GM10847 (cell line): Measurements from ENCODE around the gene SSPN.

ENCODE experiments used
- POLR2A ChIP-seq: IDR thresholded peaks from 2 replicates; pipeline ENCODE4 v1.6.1; 2011; ENCODE audit not compliant: insufficient read length; ENCODE audit errors: extremely low read depth

SSPN gene

DNA sequence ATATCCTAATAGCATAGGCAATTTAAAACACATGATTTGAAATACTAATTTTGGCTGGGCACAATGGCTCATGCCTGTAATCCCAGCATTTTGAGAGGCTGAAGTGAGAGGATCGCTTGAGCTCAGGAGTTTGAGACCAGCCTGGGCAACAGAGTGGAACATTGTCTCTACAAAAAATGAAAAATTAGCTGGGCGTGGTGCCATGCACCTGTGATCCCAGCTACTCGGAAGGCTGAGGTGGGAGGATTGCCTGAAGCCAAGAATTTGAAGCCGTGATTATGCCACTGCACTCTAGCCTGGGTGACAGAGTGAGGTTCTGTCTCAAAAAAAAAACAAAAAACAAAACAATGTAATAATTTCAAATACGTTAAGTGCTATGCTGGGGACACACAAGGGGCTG is 83.3 kb downstream of the SSPN start:
- no peak for TF ChIP-seq POLR2A

DNA sequence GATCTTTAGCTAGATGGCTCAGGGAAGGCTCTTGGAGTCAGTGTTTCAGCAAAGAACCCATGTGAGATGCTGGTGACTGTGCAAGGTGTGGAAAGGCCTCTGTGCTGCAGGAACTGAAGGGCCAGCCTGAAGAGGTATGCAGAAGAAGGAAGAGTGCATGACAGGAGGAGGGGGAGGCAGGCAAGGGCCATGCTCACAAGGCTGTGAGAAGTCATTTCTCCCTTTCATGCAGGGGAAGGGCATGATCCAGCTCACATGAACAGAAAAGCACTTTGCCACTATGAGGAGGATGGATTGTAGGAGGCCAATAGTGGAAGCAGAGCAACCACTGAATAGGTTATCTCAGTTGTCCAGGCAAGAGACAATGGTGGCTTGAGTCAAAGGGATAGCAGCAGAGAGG is 83.7 kb downstream of the SSPN start:
- TF ChIP-seq POLR2A: no peak

- no peak for TF ChIP-seq POLR2A
Observed at GRCh38 chr12:26279908-26280307, 84.5 kb downstream of the SSPN start.

GRCh38 chr12:26280869-26281268 is 85.5 kb downstream of the SSPN start:
- TF ChIP-seq POLR2A: no peak

DNA sequence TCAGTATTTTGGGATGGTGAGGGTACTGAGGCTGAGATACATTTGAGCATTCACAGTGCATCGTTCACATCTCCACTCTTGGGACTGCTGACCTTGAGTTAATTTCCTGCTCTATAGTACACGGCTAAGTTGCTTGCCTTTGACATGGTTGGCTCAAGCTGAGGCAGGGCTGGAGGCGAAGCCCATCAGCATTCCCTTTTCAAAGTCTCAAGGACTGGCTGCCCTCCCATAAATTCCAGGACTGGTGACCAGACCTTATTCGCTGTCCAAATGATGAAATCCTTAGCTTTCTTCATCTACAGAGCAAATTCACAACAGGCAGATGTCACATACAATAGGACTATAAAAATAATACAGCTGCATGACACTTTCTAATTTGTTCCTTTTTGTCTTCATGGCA is 85.9 kb downstream of the SSPN start:
- TF ChIP-seq POLR2A: no peak

DNA sequence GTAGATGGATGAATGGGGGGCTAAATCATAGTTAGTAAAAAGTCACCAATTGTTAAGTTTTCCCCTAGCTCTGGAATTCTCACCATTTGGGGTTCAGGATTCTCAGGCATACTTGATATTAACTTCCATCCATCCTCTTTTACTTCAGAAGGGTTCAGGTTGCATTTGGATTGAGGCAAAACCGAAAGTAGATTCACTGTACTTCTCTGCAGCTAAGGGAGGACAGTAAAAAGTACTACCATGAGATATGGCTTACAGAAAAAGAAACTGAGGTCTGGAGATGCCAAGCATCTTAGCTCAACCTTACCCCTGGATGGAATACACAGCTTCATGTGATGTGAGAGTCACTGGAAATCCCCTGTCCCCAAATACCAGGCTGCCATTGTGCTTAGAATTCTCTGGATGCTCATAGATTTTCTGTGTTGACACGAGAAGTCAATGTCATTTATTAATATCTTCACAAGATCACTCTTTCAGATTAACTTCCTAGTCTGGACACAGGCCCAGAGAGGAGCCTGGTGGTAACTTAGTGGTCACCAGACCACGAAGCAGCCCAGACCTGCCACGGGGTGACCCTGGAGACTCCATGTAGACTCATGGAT is 87.1 kb downstream of the SSPN start:
- TF ChIP-seq POLR2A: no peak

DNA sequence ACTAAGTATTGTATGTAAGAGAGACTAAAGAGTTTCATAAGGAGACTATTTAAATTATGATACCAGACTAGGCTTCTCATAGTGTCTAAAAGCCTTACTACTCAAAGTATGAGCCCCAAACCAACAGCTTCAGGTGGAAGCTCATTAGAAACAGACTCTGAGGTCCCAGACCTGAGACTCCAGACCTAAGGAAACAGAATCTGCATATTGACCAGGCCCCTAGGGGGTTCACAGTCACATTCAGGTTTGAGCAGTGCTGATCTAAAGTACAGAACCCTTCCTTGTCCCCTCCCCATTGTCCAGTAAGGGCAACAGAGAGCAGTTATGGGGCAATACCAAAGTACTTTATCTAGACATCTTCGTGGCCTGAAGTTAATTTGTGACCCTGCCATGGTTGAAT is 87.7 kb downstream of the SSPN start:
- no peak for TF ChIP-seq POLR2A

- TF ChIP-seq POLR2A: no peak
Observed at GRCh38 chr12:26283617-26284016, 88.2 kb downstream of the SSPN start.

- no peak for TF ChIP-seq POLR2A
Observed at GRCh38 chr12:26285401-26285800, 90.0 kb downstream of the SSPN start.

DNA sequence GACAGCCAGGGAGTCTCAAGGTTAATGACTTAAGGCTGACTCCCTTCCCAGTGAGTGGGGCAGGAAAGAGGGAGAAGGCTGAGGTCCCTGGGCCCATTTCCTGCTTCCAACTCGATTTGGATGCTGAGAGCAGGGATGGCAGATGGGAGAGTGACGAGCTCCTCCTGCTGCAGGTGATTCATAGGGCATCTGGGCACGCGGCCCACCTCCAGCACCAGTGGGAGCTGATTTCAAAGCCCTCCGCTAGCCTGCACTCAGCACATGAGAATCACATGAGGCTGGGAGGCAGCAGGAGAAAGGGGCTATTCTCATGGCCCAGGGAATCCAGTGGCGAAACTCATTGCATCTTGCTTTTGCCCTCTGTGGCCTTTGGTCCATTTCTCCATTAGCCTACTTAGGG is 90.8 kb downstream of the SSPN start:
- no peak for TF ChIP-seq POLR2A

- no peak for TF ChIP-seq POLR2A
Observed at GRCh38 chr12:26287671-26288381, 92.5 kb downstream of the SSPN start.

GRCh38 chr12:26290565-26290964 is 95.2 kb downstream of the SSPN start:
- TF ChIP-seq POLR2A: no peak

- no peak for TF ChIP-seq POLR2A
Observed at GRCh38 chr12:26292596-26292995, 97.2 kb downstream of the SSPN start.

GRCh38 chr12:26293612-26294011 is 98.2 kb downstream of the SSPN start:
- TF ChIP-seq POLR2A: no peak

DNA sequence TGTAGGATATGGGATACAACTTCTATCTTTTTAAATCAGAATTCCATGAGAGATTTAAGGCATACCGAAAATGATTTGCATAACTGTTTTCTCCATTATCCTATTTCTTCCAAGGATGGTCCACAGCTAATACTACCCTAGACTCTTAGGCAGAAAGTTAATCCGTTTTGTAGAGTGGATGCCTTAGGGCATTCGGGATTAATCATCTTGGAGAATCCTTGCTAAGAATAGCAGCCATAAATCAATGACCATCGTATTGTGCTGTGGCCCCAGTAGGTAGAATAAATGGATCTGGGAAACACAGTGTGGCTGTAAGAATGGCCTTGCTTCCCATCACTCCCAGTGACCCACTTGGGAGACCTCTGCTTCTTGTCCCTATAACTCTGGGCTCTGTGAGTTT is 99.6 kb downstream of the SSPN start:
- no peak for TF ChIP-seq POLR2A

GRCh38 chr12:26297396-26298070 is 102.2 kb downstream of the SSPN start:
- TF ChIP-seq POLR2A: no peak
